ENCODE measurements around the gene LRP2.

The LRP2 gene

DNA sequence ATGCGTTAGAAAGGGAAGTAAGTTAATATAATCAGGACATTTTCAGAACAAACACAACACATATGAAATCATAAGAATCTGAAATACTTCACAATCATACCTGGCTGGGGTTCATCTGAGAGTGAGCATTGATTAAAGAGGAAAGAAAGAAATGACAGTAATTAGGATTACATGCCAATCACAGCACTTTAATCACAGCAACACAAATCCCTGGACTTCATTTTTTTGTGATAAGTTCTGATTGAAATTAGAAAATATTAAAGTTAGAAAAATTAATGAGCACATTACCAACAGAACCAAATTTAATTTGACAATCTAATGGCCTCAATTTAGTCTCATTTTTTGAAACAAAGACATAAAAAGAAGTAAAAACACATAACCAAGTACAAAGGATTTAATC, 121.9 kb downstream of the LRP2 start:
- Histone ChIP-seq H2AFZ (ENCODE audit: low read depth) (no peak overlapping the region), H4K20me1 (ENCODE audit: insufficient read depth) (no peaks in the 10 kb centered on the region), H3K4me2 (no peak overlapping the region), H3K27ac (no peak overlapping the region), H3K79me2 (ENCODE audit: insufficient read depth, low read depth) (no peaks in the 10 kb centered on the region), H3K4me1 (ENCODE audit: low read depth, poor library complexity, severe bottlenecking) (peaks cover 25% of the 10 kb centered on the region), H3K4me3 (IDR thresholded peaks at IDR 0.05; ENCODE audit: insufficient read depth, low read depth, low read length) (no peak overlapping the region), H3K36me3 (ENCODE audit: insufficient read depth) (no peaks in the 10 kb centered on the region), H3K9ac (no peak overlapping the region), H3K27me3 (ENCODE audit: insufficient read depth, low read depth) (no peaks in the 10 kb centered on the region)
- no peak for TF ChIP-seq CTCF (conservative IDR thresholded peaks at IDR 0.05; ENCODE audit: low read depth, low read length)

GRCh38 chr2:169237939-169238338, 124.4 kb downstream of the LRP2 start:
- H3K4me1 ChIP-seq (ENCODE audit: low read depth, poor library complexity, severe bottlenecking), result peaks cover 25% of the 10 kb centered on the region
- H3K27me3 ChIP-seq (ENCODE audit: insufficient read depth, low read depth), result no peaks in the 10 kb centered on the region
- H3K9ac ChIP-seq, result no peak overlapping the region
- TF ChIP-seq CTCF (conservative IDR thresholded peaks at IDR 0.05; ENCODE audit: low read depth, low read length), result no peak
- H3K79me2 ChIP-seq (ENCODE audit: insufficient read depth, low read depth), result no peaks in the 10 kb centered on the region
- no peaks in the 10 kb centered on the region for H3K36me3 ChIP-seq (ENCODE audit: insufficient read depth)
- H3K27ac ChIP-seq, result no peak overlapping the region; the same call in 1 of the 2 replicates
- peak overlapping the region; percentile 40; the same call in 1 of the 2 replicates for H3K4me2 ChIP-seq
- no peaks in the 10 kb centered on the region for H4K20me1 ChIP-seq (ENCODE audit: insufficient read depth)
- H2AFZ ChIP-seq (ENCODE audit: low read depth), result no peak overlapping the region
- H3K4me3 ChIP-seq (IDR thresholded peaks at IDR 0.05; ENCODE audit: insufficient read depth, low read depth, low read length), result no peak overlapping the region

DNA sequence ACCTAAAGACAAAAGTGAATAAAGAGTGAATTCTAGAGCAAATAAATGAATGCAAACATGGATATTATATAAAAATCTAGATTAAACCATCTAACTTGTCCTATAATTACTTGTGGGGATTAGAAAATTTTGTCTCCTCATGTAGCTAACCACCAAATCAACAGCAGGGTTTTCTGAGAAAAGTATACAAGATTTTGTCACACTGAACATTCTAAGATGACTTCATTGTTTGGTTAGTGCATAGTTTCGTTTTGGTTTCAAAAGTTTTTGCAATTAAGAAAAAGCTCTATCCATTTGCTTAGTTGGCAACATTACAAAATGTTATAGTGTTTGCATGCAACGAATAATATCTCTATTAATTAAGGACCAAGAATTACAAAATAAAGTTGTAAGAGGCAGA, 125.0 kb downstream of the LRP2 start:
- H3K36me3 ChIP-seq (ENCODE audit: insufficient read depth), result no peaks in the 10 kb centered on the region
- no peak for TF ChIP-seq CTCF (conservative IDR thresholded peaks at IDR 0.05; ENCODE audit: low read depth, low read length)
- no peak overlapping the region for H3K9ac ChIP-seq
- H4K20me1 ChIP-seq (ENCODE audit: insufficient read depth), result no peaks in the 10 kb centered on the region
- H3K4me3 ChIP-seq (IDR thresholded peaks at IDR 0.05; ENCODE audit: insufficient read depth, low read depth, low read length), result no peak overlapping the region
- H3K79me2 ChIP-seq (ENCODE audit: insufficient read depth, low read depth), result no peaks in the 10 kb centered on the region
- H3K27ac ChIP-seq, result peak overlapping the region; percentile 26; the same call in 1 of the 2 replicates
- H3K27me3 ChIP-seq (ENCODE audit: insufficient read depth, low read depth), result no peaks in the 10 kb centered on the region
- H3K4me1 ChIP-seq (ENCODE audit: low read depth, poor library complexity, severe bottlenecking), result peaks cover 25% of the 10 kb centered on the region
- no peak overlapping the region for H2AFZ ChIP-seq (ENCODE audit: low read depth)
- H3K4me2 ChIP-seq, result peak overlapping the region; percentile 40; the same call in 1 of the 2 replicates

GRCh38 chr2:169232551-169233154, 129.7 kb downstream of the LRP2 start:
- no peak for TF ChIP-seq CTCF (conservative IDR thresholded peaks at IDR 0.05; ENCODE audit: low read depth, low read length)
- H3K9ac ChIP-seq, result no peak overlapping the region
- no peaks in the 10 kb centered on the region for H3K27me3 ChIP-seq (ENCODE audit: insufficient read depth, low read depth)
- H3K36me3 ChIP-seq (ENCODE audit: insufficient read depth), result no peaks in the 10 kb centered on the region
- no peaks in the 10 kb centered on the region for H3K79me2 ChIP-seq (ENCODE audit: insufficient read depth, low read depth)
- H3K27ac ChIP-seq, result no peak overlapping the region
- no peak overlapping the region for H3K4me3 ChIP-seq (IDR thresholded peaks at IDR 0.05; ENCODE audit: insufficient read depth, low read depth, low read length)
- H3K4me2 ChIP-seq, result no peak overlapping the region
- H4K20me1 ChIP-seq (ENCODE audit: insufficient read depth), result no peaks in the 10 kb centered on the region
- peaks cover 15% of the 10 kb centered on the region for H3K4me1 ChIP-seq (ENCODE audit: low read depth, poor library complexity, severe bottlenecking)
- no peak overlapping the region for H2AFZ ChIP-seq (ENCODE audit: low read depth)
